CD14-positive monocyte (primary cell): ENCODE measurements around the gene RAB11FIP3. TPM values are rescaled to one million over a fixed set of nuclear protein-coding genes. Genes with fewer than 3 reads are reported as not detected.

Experiments
- DNase-seq, 3 donors: peaks; one replicate each; pipeline ENCODE4 v3.0.0-alpha.2; 2011 to 2022
- H2AFZ ChIP-seq: 2 replicates; pipeline ENCODE4 v1.6.0; 2012; ENCODE audit warnings: mild to moderate bottlenecking, low read depth, low read length, inconsistent platforms; ENCODE audit not compliant: insufficient read depth, poor library complexity, severe bottlenecking
- H3K27ac ChIP-seq, 2 donors: 1 replicate in 1 of 2; 2 replicates in 1 of 2; pipeline ENCODE4 v1.5.1; 2012 to 2013; ENCODE audit warnings: low read length in 2 of 2, control low read depth in 1 of 2, inconsistent platforms in 1 of 2, low read depth in 1 of 2, mild to moderate bottlenecking in 1 of 2
- H3K27me3 ChIP-seq, 2 donors: one replicate each; pipeline versions ENCODE4 v1.6.0 to v1.6.1; 2011 to 2013; ENCODE audit warnings: low read length in 2 of 2; ENCODE audit not compliant: control insufficient read depth in 2 of 2, insufficient read depth in 2 of 2
- H3K36me3 ChIP-seq, 2 donors: replicated peaks in 1 of 2; 1 replicate in 1 of 2; 2 replicates in 1 of 2; pipeline versions ENCODE4 v1.5.1 to v1.6.1; 2012 to 2013; ENCODE audit warnings: low read length in 2 of 2, control low read depth in 1 of 2, inconsistent platforms in 1 of 2, mild to moderate bottlenecking in 1 of 2; ENCODE audit not compliant: insufficient read depth in 2 of 2, control insufficient read depth in 1 of 2
- H3K4me1 ChIP-seq, 2 donors: 1 replicate in 1 of 2; 2 replicates in 1 of 2; pipeline versions ENCODE4 v1.5.1 to v1.6.1; 2012 to 2013; ENCODE audit warnings: low read length in 2 of 2, control low read depth in 1 of 2, inconsistent platforms in 1 of 2, mild to moderate bottlenecking in 1 of 2, moderate library complexity in 1 of 2; ENCODE audit not compliant: insufficient read depth in 2 of 2, control insufficient read depth in 1 of 2
- H3K4me2 ChIP-seq: replicated peaks from 2 replicates; pipeline ENCODE3; 2012; ENCODE audit warnings: low read length, moderate library complexity, mild to moderate bottlenecking; ENCODE audit not compliant: poor library complexity, severe bottlenecking; ENCODE audit errors: extremely low read depth
- H3K4me3 ChIP-seq, 3 experiments: fragments of 200-600 bp in 1 of 3; sonication (generic) in 1 of 3; replicated peaks in 1 of 3; 1 replicate in 2 of 3; 2 replicates in 1 of 3; pipeline ENCODE4 v1.5.1; 2011 to 2013; ENCODE audit warnings: low read length in 3 of 3, mild to moderate bottlenecking in 3 of 3, control low read depth in 2 of 3, low read depth in 2 of 3, inconsistent platforms in 1 of 3, moderate library complexity in 1 of 3
- H3K79me2 ChIP-seq: 2 replicates; pipeline ENCODE4 v1.6.0; 2012; ENCODE audit warnings: mild to moderate bottlenecking, control low read depth, inconsistent platforms, low read length, moderate library complexity; ENCODE audit not compliant: insufficient read depth
- H3K9ac ChIP-seq: 2 replicates; pipeline ENCODE4 v1.6.0; 2017; ENCODE audit warnings: low read length, mild to moderate bottlenecking; ENCODE audit not compliant: insufficient read depth, poor library complexity, severe bottlenecking
- H3K9me3 ChIP-seq, 2 donors: replicated peaks in 1 of 2; 1 replicate in 1 of 2; 2 replicates in 1 of 2; pipeline versions ENCODE4 v1.5.1 to v1.6.1; 2012 to 2013; ENCODE audit warnings: low read length in 2 of 2, control low read depth in 1 of 2; ENCODE audit not compliant: control insufficient read depth in 1 of 2, insufficient read depth in 1 of 2
- H4K20me1 ChIP-seq: 2 replicates; pipeline ENCODE4 v1.6.0; 2012; ENCODE audit warnings: mild to moderate bottlenecking, low read length, control low read depth, moderate library complexity; ENCODE audit not compliant: insufficient read depth
- H3K27ac Mint-ChIP-seq, 7 donors: one replicate each; pipeline ENCODE4 v1.8.0; 2020; ENCODE audit warnings: mild to moderate bottlenecking in 7 of 7, mixed read lengths in 7 of 7, moderate library complexity in 6 of 7, inconsistent platforms in 2 of 7
- H3K27me3 Mint-ChIP-seq, 3 donors: one replicate each; pipeline ENCODE4 v1.8.0; 2021 to 2022; ENCODE audit warnings: low read depth in 3 of 3, mild to moderate bottlenecking in 3 of 3, mixed read lengths in 3 of 3, moderate library complexity in 3 of 3, inconsistent platforms in 1 of 3
- H3K36me3 Mint-ChIP-seq, 2 donors: one replicate each; pipeline ENCODE4 v1.8.0; 2020; ENCODE audit warnings: mixed read lengths in 2 of 2, inconsistent platforms in 1 of 2, mild to moderate bottlenecking in 1 of 2
- H3K4me1 Mint-ChIP-seq: one replicate; pipeline ENCODE4 v1.8.0; 2020; ENCODE audit warnings: mild to moderate bottlenecking, mixed read lengths
- H3K4me3 Mint-ChIP-seq, 2 donors: one replicate each; pipeline ENCODE4 v1.8.0; 2020; ENCODE audit warnings: mild to moderate bottlenecking in 2 of 2, mixed read lengths in 2 of 2, moderate library complexity in 1 of 2
- H3K9me3 Mint-ChIP-seq, 7 donors: one replicate each; pipeline ENCODE4 v1.8.0; 2020 to 2022; ENCODE audit warnings: mixed read lengths in 7 of 7, mild to moderate bottlenecking in 6 of 7, moderate library complexity in 6 of 7, inconsistent platforms in 2 of 7
- CTCF ChIP-seq: fragments of 200-600 bp; IDR thresholded peaks from one replicate; pipeline ENCODE4 v1.8.0; 2022; ENCODE audit warnings: antibody characterized with exemption, mild to moderate bottlenecking
- WGBS: methylation state at CpG from one replicate; pipeline ENCODE4 v1.1.5; 2013; ENCODE audit warnings: missing lambda C conversion rate; ENCODE audit not compliant: insufficient coverage; 5-methylcytosine and 5-hydroxymethylcytosine counted together
- intact Hi-C, 2 donors: fragments of 100-400 bp; cut with micrococcal nuclease; formaldehyde crosslinking; loops; one replicate each; pipeline versions ENCODE4 v1.15.0 to v1.15.1; 2023
- polyA plus RNA-seq, 3 donors: library from polyadenylated mRNA; depleted of rRNA in 1 of 3; unstranded in 2 of 3; stranded (reverse) in 1 of 3; fragments of 300-500 nt in 2 of 3; fragments of >200 nt in 1 of 3; fragmentation: Illumina TruSeq in 2 of 3; gene quantifications; 1 replicate in 2 of 3; 2 replicates in 1 of 3; pipeline ENCODE4 v1.2.3, GENCODE V29; 2012 to 2021

Gene RAB11FIP3
- polyA plus RNA-seq, 3 donors: 0.37 to 7.5 (median 0.49) TPM

- H3K9me3 ChIP-seq: no peaks in the 10 kb centered on the region
- intact Hi-C loops: no loop called here
- H3K36me3 ChIP-seq: no peaks in the 10 kb centered on the region
- H3K4me1 ChIP-seq: no peaks in the 10 kb centered on the region
- H2AFZ ChIP-seq: no peak overlapping the region
- H4K20me1 ChIP-seq: no peaks in the 10 kb centered on the region
- Mint-ChIP-seq H3K9me3 (peaks cover 0 to 3% (median 0%) of the 10 kb centered on the region in 7 donors), H3K36me3 (peaks cover 6 to 23% of the 10 kb centered on the region in 2 donors), H3K27me3 (peaks cover 0 to 4% (median 0%) of the 10 kb centered on the region in 3 donors), H3K4me1 (peaks cover 2% of the 10 kb centered on the region), H3K27ac (no peak overlapping the region), H3K4me3 (no peak overlapping the region)
- no peak for DNase-seq
- H3K9ac ChIP-seq: no peak overlapping the region
- TF ChIP-seq CTCF: no peak
- WGBS: 93% methylated on average over 3 of the region's 7 CpGs
- no peaks in the 10 kb centered on the region for H3K79me2 ChIP-seq
- H3K27ac ChIP-seq: no peak overlapping the region
- no peak overlapping the region for H3K4me2 ChIP-seq
- no peak overlapping the region for H3K4me3 ChIP-seq
- H3K27me3 ChIP-seq: no peaks in the 10 kb centered on the region
Observed at GRCh38 chr16:459761-460160, 34.3 kb downstream of the RAB11FIP3 start.

GRCh38 chr16:460787-461186 is 35.3 kb downstream of the RAB11FIP3 start:
- Histone ChIP-seq H3K9ac (no peak overlapping the region), H4K20me1 (no peaks in the 10 kb centered on the region), H3K4me2 (no peak overlapping the region), H2AFZ (no peak overlapping the region), H3K27ac (no peak overlapping the region), H3K9me3 (no peaks in the 10 kb centered on the region), H3K4me1 (no peaks in the 10 kb centered on the region), H3K27me3 (no peaks in the 10 kb centered on the region), H3K36me3 (no peaks in the 10 kb centered on the region), H3K79me2 (no peaks in the 10 kb centered on the region), H3K4me3 (no peak overlapping the region)
- DNase-seq: no peak
- peaks cover 0 to 4% (median 0%) of the 10 kb centered on the region in 3 donors for H3K27me3 Mint-ChIP-seq
- 95% methylated on average over 20 of the region's 20 CpGs for WGBS
- peaks cover 2% of the 10 kb centered on the region for H3K4me1 Mint-ChIP-seq
- peaks cover 6 to 23% of the 10 kb centered on the region in 2 donors for H3K36me3 Mint-ChIP-seq
- H3K9me3 Mint-ChIP-seq: peaks cover 0 to 3% (median 0%) of the 10 kb centered on the region in 7 donors
- intact Hi-C loops: no loop called here
- TF ChIP-seq CTCF: no peak
- H3K4me3 Mint-ChIP-seq: no peak overlapping the region
- H3K27ac Mint-ChIP-seq: no peak overlapping the region
